ENCODE results near the gene DAPP1.
"Not testable (repeated sequence)": the region's sequence is repeated elsewhere in the genome, so short reads cannot be mapped to it uniquely, and the experiment has no call there.

DAPP1 gene

GRCh38 chr4:99816545-99817308 lies at the start of gene DAPP1:
TSS of gene DAPP1 (plus strand) at chr4:99816827. CDS start at chr4:99816914, 87 bp downstream.
- no peak for TF ChIP-seq POLR2A (IDR thresholded peaks at IDR 0.05; ENCODE audit: low read depth, low read length)
- FAIRE-seq (no peak), DNase-seq (ENCODE audit: insufficient read length, low spot score) (no peak)

- not testable (repeated sequence) for FAIRE-seq; DNase-seq (ENCODE audit: insufficient read length, low spot score)
These were observed 45.8 kb upstream of the DAPP1 start for GRCh38 chr4:99770842-99771241.

DNA sequence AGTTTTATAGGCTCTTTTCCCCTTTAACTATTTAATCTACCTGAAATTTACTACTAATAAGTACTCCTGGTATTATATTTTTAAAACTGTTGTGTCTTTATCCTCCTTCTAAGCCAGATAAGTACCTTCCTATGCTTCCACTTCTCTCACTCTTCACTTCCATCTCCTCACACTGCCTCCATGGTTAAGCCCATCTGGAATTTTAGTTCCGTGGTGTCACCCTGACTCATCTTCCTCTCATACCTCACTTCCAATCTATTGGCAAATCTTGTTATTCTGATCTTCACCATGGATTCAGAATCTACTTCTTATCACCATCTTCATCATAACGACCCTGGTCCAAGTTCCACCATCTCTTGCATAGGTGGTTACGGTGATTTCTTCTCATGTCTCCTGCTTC lies 32.7 kb upstream of the DAPP1 start:
- TF ChIP-seq POLR2A (IDR thresholded peaks at IDR 0.05; ENCODE audit: low read depth, low read length) = no peak
- no peak for FAIRE-seq
- DNase-seq (ENCODE audit: insufficient read length, low spot score) = no peak

GRCh38 chr4:99784842-99785241 lies 31.8 kb upstream of the DAPP1 start:
- no peak for TF ChIP-seq POLR2A (IDR thresholded peaks at IDR 0.05; ENCODE audit: low read depth, low read length)
- FAIRE-seq (no peak), DNase-seq (ENCODE audit: insufficient read length, low spot score) (no peak)

DNA sequence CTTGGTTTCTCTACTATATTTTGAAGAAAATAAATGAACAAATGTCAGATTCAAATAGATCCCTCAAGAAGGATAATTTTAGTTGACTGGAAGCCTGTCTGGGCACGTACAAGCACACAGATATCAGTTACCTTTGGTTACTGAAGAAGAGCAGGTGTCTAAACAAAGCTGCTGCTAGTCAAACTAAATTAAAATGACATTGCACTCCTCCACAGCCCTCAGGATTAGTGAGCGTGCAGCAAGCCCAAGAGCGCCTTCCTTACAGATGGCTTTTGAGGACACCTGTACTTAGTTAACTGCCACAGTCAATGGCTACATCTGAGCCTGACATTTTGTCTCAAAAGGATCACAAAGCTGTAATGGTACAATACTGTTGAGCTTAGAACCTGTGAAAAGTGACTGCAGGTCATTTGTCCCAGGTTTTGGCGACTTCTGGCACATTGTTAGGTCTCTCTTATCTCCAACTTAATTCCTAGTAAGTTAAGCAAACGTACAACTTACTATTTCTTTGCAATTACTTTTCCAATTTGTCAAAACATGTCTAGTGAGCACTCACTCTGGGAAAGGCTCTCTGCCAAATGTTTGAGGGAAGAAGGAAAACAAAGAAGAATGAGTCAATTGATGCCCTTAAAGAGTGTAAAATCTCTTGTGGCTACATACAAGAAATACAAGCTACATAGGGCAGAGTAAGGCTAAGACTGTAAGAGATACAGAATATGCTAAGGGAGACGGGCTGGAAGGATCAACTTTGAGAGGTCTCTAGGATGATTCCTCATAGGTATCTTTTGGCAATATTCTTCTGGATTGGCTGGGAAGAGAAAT lies 25.6 kb upstream of the DAPP1 start:
- no peak for TF ChIP-seq POLR2A (IDR thresholded peaks at IDR 0.05; ENCODE audit: low read depth, low read length)
- FAIRE-seq (no peak), DNase-seq (ENCODE audit: insufficient read length, low spot score) (no peak)

DNA sequence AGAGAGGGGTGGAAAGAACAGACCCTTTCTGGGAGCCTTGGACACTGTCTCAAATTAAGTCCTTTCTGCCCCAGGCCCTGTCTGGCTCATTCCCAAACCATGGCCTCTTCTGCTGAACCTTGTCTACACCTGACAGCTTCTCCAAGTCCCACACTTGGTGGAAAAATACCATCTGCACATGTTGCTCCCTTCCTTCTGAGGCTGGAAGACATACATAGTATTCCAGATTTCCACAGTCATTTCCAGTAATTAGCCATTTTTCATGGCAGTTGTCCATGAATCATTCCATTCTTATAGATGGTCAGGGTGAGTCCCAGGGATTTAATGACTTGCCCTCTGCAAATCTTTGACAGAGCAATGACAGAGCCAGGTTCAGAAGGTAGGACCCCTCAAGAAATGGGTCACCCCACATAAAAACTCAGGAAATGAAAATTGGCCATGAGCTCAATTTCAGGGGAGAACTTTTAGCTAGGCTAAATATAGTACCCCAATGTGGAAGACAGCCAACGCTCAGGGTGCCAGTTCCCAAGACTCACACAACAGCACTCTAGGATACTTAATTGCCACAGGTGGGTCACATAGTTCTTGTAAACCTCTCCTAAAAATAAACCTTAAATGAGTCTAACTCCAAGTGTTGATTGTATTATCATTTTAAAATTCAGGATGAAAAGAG lies 16.2 kb upstream of the DAPP1 start:
- no peak for TF ChIP-seq POLR2A (IDR thresholded peaks at IDR 0.05; ENCODE audit: low read depth, low read length)
- FAIRE-seq (no peak), DNase-seq (ENCODE audit: insufficient read length, low spot score) (no peak)

DNA sequence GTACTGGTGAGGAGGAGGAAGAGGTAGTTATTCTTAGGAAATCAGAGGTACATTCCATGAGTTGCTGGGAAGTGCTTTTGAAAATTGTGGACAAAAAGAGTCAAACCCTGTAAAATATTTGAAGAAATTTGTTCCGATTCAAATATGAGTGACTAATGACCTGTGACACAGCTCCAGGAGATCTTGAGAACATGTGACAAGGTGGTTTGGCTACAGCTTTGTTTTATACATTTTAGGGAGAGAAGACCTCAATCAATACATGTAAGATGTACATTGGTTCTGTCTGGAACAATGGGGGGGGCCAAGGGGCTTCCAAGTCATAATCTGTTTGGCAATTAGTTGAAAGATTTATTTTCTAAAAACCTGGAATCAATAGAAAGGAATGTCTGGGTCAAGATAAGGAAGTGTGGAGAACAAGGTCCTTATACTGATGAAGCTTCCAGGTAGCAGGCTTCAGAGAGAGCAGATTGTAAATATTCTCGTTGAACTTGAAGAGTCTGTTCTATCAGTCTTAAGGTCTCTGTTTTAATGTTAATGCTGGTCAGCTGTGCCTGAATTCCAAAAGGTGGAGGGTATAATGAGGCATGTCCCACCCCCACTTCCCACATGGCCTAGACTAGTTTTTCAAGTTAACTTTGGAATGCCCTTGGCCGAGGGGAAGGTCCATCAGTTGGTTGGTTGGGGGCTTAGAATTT lies 15.5 kb upstream of the DAPP1 start:
- FAIRE-seq (no peak), DNase-seq (ENCODE audit: insufficient read length, low spot score) (no peak)
- TF ChIP-seq POLR2A (IDR thresholded peaks at IDR 0.05; ENCODE audit: low read depth, low read length) = no peak

GRCh38 chr4:99803566-99804101 lies 13.0 kb upstream of the DAPP1 start:
- FAIRE-seq (no peak), DNase-seq (ENCODE audit: insufficient read length, low spot score) (no peak)
- no peak for TF ChIP-seq POLR2A (IDR thresholded peaks at IDR 0.05; ENCODE audit: low read depth, low read length)

DNA sequence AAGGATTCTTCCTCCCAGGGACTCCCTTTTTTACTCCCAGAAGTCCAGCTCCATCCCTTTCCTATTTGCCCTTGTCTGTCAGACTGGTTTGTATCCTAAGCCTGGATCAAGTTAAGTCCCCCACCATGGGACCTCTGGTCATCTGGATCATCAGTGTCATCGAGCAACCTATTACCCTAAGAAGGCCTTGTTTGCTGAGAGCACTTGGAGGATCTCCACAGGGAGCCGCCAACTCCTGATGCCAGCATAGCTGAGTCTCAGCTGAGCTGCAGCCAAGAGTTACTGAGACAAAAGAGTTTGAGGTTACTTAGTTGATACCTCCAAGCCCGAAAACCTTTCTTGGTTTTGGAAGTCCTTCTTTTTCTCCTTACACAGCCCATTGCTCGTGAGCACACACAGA lies 10.1 kb upstream of the DAPP1 start:
- no peak for FAIRE-seq
- no peak for DNase-seq (ENCODE audit: insufficient read length, low spot score)
- no peak for TF ChIP-seq POLR2A (IDR thresholded peaks at IDR 0.05; ENCODE audit: low read depth, low read length)

DNA sequence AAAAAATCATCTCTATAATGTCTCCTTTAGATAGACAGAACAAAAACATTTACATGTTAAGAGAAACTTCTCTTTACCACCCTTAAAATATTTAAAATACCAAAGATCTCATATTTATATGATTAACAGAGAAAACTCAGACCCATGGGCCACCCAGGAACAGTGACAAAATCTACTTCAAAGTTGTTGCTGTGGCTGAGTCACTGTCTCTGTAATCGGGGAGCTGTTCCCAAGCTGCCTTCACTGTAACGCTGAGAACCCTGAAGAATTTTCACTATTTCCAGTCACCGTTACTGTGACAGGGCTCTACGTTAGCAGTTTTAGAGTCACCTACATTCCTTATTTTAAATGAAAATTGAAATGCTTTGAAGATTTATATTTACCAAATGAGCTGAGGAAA lies 9.0 kb upstream of the DAPP1 start:
- DNase-seq (ENCODE audit: insufficient read length, low spot score) (no peak), FAIRE-seq (no peak)
- no peak for TF ChIP-seq POLR2A (IDR thresholded peaks at IDR 0.05; ENCODE audit: low read depth, low read length)

DNA sequence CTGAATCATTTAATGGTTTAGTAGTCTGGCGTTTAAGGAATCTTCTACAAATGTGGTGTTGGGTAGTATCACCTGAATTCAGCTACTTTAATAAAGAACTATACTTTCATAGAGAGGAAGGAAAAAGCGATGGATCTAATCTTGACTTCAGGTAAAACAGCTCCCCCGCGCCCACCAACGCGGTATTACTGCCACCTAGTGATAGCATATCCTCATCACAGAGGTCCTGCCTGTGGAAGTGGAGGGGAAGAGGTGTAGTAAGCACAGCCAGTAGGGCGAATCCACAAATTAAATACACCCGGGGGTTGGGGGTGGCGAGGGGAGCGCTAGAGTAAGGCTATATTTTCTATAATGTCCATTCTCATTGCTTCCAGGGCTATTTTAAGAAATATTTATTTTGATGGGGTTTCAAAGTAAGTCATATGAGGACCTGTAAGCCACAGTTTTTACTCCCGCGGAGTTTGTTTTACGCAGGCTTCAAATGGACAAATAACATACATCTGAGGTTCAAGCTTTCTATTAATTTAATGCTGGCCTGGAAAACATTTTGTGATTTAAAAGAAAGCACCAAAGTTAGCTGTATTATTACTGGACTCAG lies 8.3 kb upstream of the DAPP1 start:
- peak; percentile 12 for DNase-seq (ENCODE audit: insufficient read length, low spot score)
- FAIRE-seq = peak; percentile 48
- TF ChIP-seq POLR2A (IDR thresholded peaks at IDR 0.05; ENCODE audit: low read depth, low read length) = no peak

DNA sequence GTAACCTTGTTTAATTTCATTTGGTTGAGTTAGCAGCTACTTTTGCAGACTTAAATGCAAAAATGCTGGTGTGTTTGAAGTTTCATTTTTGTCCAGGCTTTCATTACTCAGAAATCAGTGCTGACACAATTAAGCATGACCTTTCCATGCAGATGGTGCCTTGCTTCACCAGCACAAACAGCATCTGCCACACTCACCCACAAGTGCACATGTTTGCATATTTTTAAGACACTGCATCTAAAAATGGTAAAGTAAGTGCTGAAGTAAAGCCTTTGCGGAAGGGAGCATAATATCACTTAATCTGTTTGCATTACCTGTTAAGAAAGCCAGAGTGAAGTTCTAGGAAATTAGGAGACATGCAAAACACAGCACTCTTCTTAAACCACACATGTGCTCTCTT lies 7.3 kb upstream of the DAPP1 start:
- no peak for TF ChIP-seq POLR2A (IDR thresholded peaks at IDR 0.05; ENCODE audit: low read depth, low read length)
- DNase-seq (ENCODE audit: insufficient read length, low spot score) = no peak
- no peak for FAIRE-seq

DNA sequence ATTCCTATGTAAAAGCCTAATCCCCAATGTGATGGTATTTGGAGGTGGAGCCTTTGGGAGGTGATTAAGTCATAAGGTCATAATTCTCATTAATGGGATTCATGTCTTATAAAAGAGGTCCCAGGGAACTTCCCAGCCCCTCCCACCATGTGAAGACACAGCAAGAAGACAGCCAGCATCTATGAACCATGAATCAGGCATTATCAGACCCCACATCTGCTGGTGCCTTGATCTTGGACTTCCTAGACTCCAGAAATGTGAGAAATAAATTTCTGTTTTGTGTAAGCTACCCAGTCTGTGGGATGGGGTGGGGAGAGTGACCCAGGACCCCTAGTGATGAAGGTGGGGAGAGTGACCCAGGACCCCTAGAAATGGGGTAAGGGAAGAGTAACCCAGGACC lies 6.1 kb upstream of the DAPP1 start:
- FAIRE-seq (no peak), DNase-seq (ENCODE audit: insufficient read length, low spot score) (no peak)
- TF ChIP-seq POLR2A (IDR thresholded peaks at IDR 0.05; ENCODE audit: low read depth, low read length) = no peak
